ENCODE measurements around the gene SLC25A3.

GRCh38 chr12:98572010-98572409, 21.5 kb upstream of the SLC25A3 start:
- TF ChIP-seq CTCF (IDR thresholded peaks at IDR 0.05) (no peak), POLR2AphosphoS5 (IDR thresholded peaks at IDR 0.05) (no peak)
